Pulmonary artery endothelial cell (primary cell): Measurements from ENCODE around the gene FOS. TPM values are rescaled to one million over a fixed set of nuclear protein-coding genes. Genes with fewer than 3 reads are reported as not detected.

ENCODE experiments used
- DNase-seq: peaks from one replicate; pipeline ENCODE4 v3.0.0-alpha.2; 2011; ENCODE audit warnings: low read depth, low spot score
- total RNA-seq: library from RNA; depleted of rRNA; stranded (reverse); fragments of >200 nt; gene quantifications from 2 replicates; pipeline ENCODE4 v1.2.3, GENCODE V29; 2014

The FOS gene
- total RNA-seq, 1 donor from 2014 or later, result 3.0 TPM

DNA sequence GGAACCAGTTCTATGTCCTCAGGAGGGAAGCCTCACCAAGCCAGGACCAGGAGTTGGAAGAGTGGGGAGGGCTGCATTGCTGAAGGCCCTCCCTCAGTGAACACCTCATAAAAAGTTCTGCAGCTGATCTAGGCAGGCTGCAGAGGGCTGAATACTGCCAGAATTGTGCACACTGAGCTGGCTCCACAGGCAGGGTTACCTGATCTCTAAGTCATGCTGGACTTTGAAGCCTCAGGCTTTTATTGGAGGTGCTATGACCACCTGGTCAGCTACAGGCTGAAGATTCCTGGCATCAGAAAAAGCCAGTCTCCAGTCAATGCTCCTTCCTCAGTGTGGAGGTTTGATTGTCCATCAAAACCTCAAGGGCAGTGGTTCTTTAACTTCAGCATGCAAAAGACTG lies 39.7 kb downstream of the FOS start:
- DNase-seq, result no peak

DNA sequence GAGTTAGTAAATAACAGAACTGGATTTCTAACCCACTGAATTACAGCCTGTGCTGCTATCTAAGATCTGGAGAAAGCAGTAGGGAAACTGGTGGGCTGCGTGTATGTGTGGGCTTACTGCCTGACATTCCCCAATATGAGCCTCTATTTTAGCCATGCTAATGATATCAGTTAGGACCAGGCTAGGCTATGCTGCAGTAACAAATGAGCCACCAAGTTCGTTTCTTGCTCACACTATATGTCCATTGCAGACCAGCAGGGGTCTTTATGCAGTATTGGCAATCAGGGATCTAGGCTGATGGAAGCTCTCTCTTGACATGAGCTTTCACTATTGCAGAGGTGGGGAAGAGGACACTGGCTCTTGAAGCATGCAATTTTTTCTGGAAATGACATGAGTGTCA lies 40.4 kb downstream of the FOS start:
- no peak for DNase-seq

DNA sequence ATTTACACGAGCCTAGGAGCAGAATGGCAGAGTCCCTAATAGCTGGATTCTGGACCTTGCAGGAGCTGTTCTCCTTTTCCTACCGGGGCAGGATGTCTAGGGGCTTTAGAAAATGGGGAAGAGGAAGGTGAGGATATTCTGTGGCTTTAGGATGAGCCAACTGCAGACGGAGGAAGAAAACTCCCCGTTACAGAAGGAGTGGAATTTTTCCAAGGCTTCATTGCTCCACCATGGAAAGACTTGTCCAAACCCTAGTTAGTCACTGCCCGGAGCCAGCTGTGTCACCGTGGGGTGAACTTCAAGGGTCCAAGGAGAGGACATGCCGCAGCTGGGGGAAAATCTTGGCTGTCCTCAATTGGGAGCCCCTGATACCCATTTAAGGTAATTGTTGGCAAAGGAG lies 41.6 kb downstream of the FOS start:
- no peak for DNase-seq

DNA sequence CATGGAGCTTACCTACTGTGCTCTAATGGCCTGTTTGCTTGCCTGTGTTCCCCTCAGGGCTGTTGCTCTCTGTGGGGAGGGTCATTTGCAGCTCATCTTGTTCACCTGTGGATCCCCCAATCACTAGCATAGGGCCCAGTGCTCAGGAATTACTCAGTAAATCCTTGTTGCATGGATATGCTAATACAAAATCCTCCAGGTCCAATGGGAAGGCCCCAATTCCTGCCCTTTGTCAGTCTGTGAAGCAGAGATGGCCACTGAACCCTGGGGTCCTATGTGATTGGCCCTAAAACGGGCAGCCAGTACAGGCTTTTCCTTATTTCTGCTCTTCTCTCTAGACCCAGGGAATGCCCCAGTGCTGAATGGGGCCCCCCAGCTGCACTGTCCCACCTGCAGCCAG lies 44.1 kb downstream of the FOS start:
- no peak for DNase-seq

DNA sequence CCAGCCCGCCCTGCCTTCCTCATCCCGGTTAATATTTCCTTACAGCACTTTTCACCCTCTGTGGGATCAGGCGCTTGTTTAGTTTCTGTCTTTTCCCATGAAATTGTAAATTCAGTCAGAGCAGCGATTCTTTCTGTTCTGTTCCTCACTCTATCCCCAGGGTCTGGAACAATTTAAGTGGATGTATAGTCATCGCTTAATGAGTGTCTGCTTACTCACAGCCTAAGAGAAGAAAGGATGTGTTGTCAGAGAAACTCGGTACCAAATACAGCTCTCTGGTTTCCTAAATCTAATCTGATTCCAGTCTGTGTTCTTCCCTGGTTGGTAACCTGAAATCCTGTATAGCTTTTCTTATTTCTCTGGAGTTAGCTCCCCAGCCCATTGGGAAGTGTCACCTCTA lies 44.9 kb downstream of the FOS start:
- DNase-seq, result no peak

DNA sequence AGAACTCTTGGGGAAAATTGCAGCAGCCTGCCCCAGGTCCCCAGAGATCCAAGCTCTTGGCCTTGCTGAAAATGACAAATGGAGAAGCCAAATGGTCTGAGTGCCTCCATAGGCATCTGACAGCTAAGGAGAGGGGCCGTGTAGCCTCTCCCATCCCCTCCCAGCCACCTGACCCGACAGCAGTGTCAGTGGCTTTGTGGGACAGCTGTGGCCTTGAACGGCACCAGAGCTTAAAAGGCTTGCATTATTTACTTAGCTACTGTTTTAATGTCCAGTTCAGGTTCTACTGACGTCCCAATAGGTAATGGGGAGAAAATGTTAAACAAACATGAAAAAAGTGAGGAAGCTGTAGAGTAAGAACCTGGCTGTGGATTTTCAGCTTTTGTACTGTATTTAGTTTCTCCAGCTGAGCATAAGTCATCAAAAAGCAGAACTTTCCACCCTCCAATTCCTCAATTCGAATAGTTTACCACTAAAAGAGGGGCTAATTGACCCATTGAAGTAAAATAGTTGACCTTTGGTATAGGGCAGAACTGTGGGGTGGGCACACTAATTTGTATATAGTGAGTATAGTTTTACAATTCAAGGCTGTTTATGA lies 50.0 kb downstream of the FOS start:
- no peak for DNase-seq

DNA sequence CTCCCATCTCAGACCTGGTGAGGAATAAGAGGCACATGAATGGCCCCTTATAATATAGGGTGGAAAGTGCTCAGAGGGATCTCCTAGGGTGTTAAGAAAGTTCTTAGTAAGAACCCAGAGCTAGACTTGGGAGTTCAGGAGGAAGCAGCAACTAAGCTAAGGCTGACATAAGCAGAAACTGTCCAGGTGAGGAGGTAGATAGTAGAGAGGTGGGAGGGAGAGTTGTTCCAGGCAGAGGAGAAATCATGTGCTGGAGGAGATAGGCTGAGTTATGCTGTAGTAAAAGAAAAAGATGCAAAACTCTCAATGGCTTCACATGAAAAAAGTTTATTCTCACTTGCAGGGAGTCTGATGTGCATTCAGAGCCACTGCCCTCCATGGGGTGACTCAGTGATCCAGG lies 50.7 kb downstream of the FOS start:
- DNase-seq, result no peak

DNA sequence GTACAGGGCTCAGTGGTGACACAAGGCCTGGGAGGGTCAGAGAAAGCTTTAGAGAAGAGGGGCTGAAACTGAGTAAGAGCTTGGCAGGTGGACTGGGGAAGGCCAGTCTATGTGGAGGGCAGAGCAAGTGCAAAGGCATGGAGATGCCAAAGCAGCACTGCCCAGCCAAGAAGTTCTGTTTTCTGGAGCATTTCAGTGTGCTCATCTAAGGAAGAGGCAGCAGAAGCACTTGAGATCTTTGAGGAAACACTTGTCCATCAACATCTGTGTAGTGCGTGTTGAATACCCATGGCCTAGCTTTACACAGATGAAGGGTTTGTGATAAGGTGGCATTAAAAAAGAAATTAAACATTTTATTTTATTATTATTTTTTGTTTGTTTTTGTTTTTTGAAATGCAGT lies 52.8 kb downstream of the FOS start:
- no peak for DNase-seq

Other genes starting within 250 kb of the FOS start
- gene MLH3, start 227.4 kb upstream of the FOS start, total RNA-seq, result 15.0 and 20.0 TPM in 2 replicates
- gene ACYP1, start 214.8 kb upstream of the FOS start, total RNA-seq, result 9.7 and 13.7 TPM in 2 replicates
- gene ZC2HC1C, start 209.2 kb upstream of the FOS start, total RNA-seq, result 0.99 and 1.3 TPM in 2 replicates
- gene NEK9, start 151.8 kb upstream of the FOS start, total RNA-seq, result 43.7 and 73.8 TPM in 2 replicates
- 278 and 453 TPM in 2 replicates for gene TMED10, start 102.2 kb upstream of the FOS start, total RNA-seq
- 10.1 and 12.5 TPM in 2 replicates for gene JDP2, start 149.2 kb downstream of the FOS start, total RNA-seq
- 1.1 and 1.4 TPM in 2 replicates for gene BATF, start 243.6 kb downstream of the FOS start, total RNA-seq